HG03175 (cell line): ENCODE data around the gene ZFPM1.

Experiments
- ATAC-seq: cut with Tn5 transposase; IDR thresholded peaks from one replicate; pipeline ENCODE4 v1.9.1; 2021; ENCODE audit warnings: mild to moderate bottlenecking, moderate library complexity; ENCODE audit not compliant: unreplicated experiment

ZFPM1 gene

DNA sequence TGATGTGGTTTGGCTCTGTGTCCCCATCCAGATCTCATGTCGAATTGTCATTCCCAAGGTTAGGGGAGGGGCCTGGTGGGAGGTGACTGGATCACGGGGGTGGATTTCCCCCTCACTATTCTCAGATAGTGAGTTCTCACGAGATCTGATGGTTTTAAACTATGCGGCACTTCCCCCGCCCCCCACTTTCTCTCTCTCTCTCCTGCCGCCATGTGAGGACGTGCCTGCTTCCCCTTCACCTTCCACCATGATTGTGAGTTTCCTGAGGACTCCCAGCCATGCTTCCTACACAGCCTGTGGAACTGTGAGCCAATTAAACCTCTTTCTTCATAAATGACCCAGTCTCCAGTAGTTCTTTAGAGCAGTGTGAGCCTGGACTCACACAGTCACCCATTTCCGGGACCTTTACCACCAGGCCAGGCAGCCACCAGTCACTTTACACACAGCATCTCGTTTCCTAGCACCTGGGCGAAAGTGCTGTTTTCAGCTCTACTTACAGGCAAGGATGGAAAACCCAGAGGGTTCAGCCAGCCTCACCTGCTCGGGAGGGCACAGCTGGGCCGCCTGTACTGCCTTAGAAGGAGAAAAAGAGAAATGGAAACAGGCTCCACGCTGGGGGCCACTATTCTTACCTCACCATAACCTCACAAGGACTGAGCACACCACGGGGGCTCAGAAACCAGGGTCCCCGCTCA, 103.4 kb downstream of the ZFPM1 start:
- ATAC-seq: no peak

DNA sequence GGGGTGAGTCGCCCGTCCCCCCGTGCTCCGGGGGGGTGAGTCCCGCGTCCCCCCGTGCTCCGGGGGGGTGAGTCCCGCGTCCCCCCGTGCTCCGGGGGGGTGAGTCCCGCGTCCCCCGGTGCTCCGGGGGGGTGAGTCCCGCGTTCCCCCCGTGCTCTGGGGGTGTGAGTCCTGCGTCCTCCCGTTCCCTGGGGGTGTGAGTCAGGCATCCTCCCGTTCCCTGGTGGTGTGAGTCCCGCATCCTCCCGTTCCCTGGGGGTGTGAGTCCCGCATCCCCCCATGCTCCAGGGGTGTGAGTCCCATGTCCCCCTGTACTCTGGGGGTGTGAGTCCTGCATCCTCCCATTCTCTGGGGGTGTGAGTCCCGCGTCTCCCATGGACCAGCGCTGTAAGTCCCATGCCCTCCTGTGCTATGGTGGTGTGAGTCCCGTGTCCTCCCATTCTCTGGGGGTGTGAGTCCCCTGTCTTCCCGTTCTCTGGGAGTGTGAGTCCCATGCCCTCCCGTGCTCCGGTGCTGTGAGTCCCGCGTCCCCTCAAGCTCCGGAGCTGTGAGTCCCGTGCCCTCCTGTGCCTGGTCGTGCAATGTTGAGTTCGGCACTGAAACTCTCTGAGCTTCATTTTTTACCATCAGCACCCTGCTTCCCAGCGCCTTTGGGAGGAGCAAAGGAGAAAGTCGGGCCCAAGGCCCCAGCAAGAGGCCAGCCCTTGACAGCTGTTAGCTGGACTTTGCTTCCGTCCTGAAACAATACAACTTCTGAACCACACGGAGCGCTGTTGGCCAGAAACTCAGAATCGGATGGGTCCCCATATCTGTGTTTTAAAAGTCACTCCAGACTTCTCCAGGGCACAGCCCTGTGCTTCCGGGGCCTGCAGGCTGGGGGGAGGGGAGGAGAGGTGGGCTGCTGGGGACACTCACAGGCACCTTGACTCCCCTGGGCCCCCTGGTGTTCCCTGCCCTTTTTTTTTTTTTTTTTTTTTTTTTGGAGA, 105.7 kb downstream of the ZFPM1 start:
- no peak for ATAC-seq

DNA sequence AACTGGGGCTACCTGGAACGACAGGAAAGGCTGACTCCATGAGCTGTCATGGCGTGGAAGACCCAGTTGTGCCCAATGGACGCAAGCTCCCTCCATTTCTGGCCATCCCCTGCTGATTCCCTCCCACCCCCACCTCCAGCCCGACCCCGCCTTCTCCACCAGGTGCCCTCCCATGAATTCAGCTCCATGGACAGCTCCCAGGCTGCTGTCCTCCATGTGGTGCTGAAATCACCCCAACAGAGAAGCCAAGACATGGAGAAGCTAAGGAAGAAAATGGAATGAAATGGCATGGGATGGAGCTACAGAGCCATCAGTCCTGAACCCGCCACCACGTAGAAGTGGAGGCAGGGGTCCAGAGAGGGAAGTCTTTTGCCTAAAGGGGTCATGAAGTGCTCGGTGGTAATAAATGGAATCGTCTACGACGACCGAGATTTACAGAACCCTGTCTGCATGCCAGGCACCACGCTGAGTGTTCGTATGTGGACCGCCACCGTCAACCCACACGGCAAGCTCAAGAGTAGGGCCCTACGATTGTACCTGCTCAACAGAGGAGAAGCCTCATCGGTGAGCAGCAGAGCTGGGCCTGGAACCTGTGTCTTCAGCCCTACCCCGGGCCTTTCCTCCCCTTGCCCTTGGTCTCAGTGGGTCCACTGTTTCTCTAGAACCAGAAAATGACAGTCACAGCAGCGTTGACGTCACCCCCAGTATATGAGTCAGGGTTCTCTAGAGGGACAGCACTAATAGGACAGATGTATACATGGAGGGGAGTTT, 107.8 kb downstream of the ZFPM1 start:
- ATAC-seq: no peak

DNA sequence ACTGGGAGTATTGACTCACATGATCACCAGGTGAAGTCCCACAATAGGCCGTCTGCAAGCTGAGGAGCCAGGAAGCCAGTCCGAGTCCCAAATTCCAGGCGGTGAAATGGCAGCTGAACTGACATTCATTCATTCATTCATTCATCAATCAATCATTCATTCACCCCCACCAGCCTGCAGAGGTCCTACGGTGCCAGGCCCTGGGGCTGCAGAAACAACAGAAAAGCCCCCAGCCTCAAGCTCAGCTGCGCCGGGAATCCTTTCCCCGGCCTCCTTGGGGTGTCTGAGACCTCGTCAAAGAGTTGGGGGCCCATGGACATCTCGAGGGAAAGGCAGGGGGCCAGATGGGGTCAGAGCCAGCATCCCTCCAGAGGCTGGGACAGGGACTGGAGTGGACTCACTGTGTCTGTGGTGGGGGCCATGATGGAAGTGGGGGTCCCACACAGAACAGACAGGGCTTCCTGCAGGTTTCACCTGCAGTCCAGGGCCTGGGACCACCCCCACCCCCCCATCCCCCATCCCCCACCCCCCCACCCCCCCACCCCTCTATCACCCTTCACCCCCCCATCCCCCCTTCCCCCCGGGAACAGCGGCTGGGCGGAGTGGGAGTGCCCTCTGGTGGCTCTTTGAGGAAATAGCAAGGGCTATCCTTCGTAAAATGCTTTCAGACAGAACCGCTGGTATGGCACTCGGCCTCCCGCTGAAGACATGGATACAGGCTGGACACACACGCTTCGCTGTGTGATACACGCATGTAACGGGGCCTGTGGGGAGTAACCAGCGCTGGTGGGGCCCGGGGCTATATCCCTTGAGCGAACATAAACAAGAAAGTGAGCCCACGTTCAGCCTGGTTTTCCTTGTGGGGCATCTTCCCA, 108.6 kb downstream of the ZFPM1 start:
- no peak for ATAC-seq

DNA sequence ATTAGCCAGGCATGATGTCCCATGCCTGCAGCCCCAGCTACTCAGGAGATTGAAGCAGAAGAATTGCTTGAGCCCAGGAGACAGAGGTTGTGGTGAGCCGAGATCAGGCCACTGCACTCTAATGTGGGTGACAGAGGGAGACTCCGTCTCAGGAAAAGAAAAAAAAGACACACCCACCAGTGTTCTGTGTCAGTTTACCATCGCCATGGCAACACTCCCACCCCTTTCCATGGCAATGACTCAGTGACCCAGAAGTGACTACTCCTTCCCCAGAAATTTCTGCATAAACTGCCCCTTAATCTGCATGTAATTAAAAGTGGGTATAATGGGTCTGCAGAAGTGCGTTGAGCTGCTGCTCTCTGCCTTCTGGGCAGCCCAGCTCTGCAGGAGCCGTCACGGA, 113.1 kb downstream of the ZFPM1 start:
- no peak for ATAC-seq

DNA sequence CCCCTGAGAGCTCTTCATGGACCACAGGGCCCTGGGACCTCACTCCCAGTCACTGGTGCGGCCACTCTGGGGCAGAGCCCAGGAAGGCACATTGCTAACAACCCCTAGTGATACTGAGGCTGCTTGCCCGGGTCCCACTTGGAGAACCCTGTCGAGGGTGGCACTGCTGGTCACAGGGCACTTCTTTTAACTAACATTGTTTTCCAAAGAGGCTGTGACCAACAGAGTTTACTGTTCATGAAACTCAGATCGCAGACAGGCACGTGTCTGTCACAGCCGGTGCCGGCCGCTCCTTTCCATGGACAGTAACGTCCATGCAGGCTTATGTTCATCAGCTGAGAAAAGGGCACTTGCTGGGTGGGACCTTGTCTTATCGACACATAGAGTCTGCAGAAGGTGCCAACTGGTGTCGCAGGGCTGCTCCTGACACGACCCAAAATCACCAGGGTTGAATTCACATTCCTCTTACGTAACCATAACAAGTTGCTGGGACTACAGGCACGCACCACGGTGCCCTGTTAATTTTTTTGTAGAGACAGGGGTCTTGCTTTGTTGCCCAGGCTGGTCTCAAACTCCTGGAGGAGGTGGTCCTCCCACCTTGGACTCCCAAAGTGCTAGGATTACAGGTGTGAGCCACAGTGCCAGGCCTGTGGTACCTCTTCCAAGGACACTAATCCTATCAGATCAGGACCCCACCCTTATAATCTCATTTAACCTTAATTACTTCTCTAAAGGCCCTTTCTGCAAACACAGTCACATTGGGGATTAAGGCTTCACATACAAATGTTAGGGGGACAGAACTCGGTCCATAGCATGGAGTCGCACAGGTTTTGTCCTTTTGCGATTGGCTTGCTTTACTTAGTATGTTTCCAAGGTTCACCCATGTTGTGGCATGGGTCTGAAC, 115.9 kb downstream of the ZFPM1 start:
- no peak for ATAC-seq

DNA sequence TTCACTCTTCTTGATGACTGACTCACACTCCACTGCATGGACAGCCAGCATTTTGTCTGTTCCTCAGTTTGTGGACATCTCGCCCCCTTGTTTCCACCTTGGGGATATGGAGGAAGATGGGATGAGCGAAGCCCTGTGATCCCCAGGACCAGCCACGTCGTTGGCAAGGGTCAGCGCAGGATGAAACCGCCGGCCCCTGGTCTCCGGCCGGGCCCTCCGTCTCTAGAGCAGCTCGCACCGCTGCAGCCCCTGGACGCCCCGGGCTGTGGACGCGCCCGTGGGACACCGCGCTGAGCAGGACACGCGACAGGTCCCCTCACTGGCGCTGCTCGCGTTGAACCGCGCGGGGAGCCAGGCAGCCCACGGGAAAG, 116.5 kb downstream of the ZFPM1 start:
- ATAC-seq: peak; percentile 13

DNA sequence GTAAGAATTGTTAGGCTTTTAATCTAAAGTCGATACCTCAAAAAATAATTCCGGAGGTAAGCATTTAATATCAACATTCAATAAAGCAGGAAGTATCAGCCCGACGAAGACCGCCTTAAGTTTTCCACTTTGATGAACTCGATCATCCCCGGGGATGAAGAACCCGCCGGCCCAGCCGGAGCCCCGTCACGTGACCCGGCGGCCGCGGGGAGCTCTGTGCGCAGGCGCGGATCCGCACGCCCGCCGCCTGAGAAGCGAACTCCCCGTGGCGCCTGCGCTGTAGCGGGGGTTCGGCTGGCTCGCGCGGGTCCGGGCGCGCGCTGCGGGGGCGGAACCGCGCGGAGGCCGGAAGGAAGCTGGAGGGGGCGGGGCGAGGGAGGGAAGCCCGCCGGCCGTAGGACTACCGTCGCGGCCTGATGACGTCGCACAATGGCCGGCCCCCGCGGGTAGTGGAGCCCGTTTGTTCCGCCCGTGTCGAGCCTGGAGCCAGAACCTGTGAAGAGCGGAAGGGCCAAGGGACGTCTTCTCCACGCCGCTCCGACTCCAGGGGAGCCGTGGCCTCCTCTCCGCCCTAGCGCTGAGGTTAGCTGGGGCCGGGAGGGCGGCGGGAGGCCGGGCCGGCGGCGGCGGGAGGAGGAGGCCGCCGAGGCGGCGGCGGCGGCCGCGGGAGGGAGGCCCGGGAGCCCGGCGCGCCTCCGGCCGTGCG, 117.1 kb downstream of the ZFPM1 start, which contains the start of gene ZC3H18:
Gene ZC3H18, plus strand, starts transcription at position 419 of the 706 bp plus-strand sequence. CDS start 6,721 bp downstream, outside the sequence.
- peak; percentile 81 for ATAC-seq

DNA sequence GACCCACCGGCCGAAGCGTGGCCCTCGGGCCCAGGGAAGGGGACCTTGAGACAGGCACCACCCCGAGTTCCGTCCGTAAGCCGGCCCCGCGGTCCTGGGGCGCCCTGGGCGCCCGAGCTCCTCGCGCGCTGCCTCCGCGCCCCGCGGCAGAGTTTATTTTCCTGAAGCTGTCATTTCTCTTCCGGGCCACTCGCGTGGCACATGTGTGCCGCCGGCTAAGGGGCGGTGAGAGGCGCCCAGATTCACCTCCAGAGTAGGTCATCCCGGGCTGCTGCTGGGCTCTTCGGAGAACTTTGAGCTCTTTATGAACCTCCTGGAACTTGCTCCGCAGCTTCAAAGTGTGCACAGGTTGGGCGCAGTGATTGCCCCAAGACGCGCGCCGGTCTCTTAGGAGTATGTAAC, 117.6 kb downstream of the ZFPM1 start:
- ATAC-seq: peak; percentile 5

DNA sequence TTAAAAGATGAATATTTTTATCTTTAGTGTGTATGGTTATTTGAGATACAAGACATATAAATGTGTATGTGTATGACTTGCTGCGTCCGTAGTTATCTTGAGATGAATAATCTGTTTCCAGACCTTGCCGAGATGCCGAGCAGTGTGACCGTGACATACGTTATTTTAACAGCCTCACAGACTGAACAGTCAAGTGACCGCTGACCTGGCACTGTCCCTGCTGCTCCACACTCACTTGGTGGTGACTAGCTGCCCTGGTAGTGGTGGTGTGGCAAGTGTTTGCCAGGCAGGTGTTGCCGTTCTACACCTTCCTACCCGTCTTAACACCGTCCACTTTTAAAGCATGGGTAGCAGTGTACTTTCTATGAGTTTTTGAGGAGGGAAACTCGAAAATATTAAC, 122.2 kb downstream of the ZFPM1 start:
- no peak for ATAC-seq

DNA sequence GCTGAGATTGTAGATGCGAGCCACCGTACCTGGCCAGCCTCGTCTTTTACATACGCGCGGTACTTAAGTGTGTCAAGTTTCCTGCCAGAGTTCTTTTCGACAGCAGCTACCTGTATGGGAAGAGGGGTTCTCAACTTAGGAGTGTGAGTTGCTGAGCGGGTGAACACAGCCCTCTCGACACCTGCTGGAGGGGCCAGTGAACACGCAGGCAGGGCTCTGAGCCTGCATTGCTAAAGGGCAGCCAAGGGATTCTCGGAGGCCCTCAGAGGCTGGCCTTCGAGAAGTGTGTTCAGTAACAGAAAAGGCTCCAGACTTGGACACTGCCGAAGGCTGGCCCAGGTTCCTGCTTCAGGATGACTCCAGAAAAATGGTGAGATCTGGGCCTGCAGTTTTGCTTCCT, 123.2 kb downstream of the ZFPM1 start:
- no peak for ATAC-seq

DNA sequence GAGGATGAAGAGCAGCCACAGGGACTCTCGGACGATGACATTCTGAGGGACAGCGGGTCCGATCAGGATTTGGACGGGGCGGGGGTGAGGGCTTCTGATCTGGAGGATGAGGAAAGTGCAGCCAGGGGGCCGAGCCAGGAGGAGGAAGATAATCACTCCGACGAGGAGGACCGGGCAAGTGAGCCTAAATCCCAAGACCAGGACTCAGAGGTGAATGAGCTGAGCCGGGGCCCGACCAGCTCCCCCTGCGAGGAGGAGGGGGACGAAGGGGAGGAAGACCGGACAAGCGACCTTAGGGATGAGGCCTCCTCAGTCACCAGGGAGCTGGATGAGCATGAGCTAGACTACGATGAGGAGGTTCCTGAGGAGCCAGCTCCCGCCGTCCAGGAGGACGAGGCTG, 124.1 kb downstream of the ZFPM1 start:
- ATAC-seq: no peak

DNA sequence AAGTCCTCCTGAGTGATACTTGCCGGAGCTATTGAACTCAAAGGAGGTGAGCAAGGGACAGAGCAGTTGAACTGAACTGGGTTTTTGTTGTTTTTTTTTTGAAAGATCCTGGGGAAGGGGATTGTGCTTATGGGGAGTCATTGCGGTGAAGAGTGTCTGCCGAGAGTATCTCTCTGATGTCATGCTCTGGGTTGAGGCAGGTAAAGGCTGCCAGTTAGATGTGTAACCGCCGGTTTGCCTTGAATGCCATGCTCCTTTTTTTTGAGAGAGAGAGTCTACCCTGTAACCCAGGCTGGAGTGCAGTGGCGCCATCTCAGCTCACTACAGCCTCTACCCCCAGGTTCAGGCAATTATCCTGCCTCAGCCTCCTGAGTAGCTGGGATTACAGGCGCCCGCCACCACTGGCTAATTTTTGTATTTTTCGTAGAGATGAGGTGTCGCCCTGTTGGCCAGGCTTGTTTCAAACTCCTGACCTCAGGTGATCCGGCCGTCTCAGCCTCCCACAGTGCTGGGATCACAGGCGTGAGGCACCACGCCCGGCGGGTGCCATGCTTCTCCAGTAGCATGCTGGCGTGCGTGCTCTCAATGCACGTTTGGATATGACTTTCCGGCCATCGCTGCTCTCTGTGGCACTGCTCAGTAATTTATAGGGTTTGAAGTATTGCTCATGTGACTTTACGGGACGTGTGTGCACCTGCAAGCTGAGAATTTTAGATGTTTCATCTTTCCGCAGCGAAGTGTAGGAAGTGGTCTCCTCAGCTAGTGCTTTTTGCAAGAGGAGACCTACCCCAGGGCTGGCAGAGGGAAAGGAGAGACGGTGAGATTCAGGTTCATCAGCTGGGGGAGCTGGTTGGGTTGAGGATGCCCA, 125.6 kb downstream of the ZFPM1 start:
- no peak for ATAC-seq

DNA sequence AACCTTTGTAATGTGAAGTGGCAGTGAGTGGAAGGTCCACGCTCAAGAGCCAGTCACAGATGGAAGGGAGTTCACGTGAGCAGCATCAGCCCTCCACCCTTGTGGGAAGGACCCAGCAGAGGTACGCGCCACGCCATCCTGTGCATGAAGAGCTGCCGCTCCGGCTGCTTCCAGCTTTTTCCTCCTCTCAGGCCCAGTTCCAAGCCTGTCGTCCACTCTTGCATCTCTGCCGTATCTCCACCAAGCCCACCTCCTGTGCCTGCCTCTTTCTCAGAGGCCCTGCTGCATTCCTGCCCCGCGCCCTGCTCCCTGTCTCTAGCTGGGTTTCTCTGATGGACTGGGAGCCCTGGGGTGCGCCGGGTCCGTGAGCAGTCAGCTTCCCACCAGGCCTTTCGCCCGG, 127.3 kb downstream of the ZFPM1 start:
- no peak for ATAC-seq

DNA sequence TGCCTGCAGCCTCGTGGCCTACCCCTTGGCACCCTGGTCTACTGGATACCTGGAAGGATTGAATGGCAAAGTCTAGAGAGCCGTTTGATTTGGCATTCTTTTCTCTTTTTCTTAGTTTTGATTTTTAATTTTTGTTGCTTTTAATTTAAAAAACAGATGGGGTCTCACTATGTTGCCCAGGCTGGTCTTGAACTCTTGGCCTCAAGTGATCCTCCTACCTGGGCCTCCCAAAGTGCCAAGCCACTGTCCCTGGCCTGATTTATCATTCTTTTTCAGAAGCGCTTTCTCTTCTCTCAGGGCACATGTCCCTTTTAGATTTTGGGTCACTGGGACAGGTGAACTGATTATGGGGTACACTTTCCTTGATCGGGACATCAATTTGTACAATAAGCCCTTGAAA, 128.0 kb downstream of the ZFPM1 start:
- no peak for ATAC-seq

DNA sequence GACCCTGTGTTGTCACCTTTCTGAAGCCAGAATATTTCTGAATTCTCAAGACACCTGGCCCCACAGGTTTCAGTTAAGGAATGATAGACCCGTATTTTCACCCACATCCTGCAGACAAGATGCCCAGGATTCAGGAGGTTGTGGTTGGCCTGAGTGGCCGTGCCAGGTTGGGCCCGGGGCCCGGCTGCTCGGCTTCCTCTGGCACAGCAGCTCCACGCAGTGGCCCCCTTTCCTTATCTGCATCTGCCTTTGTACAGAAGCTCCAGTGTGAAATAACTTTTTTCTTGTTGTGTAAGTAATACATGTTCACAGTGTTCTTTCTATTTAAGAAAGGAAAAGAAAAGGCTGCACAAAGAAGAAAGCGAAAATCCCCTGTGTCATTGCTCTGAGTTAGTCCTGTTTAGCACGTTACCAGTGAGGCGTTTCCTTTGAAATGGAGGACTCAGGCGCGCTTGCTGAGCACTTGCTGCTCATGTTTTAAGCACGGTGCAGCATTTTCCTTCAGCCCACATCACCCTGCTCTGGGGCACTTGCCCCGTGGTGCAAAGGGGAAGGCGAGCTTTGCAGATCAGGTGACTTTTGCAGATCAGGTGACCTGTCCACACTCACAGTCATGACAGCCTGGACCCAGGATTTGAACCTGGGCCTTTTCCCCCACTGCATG, 130.0 kb downstream of the ZFPM1 start:
- ATAC-seq: no peak

DNA sequence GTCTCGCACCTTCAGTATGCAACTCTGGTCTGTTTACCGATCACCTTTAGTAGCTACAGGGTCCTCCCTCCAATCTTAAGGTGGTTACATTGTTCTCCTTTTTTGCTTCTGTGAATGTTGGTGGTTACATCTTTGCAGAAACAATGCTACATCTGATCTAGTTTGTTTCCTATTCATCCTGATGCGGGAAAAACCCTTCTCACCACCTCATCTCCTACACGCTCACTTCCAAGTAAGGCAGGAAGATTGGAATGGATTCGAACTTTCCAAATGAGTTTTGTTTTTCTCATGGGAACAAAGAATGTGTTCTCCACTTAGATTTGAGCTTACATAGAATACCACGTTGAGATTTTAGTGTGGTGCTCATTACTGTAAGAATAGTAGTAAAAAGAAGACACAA, 131.6 kb downstream of the ZFPM1 start:
- ATAC-seq: no peak
